Adrenal gland (tissue), 12 donors: Measurements from ENCODE around the gene HS3ST4. TPM values are rescaled to one million over a fixed set of nuclear protein-coding genes. Genes with fewer than 3 reads are reported as not detected.

Experiments
- DNase-seq, 7 donors: peaks; one replicate each; pipeline ENCODE4 v3.0.0-alpha.2; 2019 to 2020
- H3K27ac ChIP-seq, 5 donors: fragments of 200-600 bp; sonication (generic) in 4 of 5; 1 replicate in 3 of 5; 2 replicates in 2 of 5; pipeline versions ENCODE4 v1.5.1 to v1.8.0; 2016 to 2020; ENCODE audit warnings: mild to moderate bottlenecking in 1 of 5
- H3K27me3 ChIP-seq: fragments of 200-600 bp; 2 replicates; pipeline ENCODE4 v1.8.0; 2021
- H3K36me3 ChIP-seq, 2 donors: fragments of 200-600 bp; replicated peaks in 1 of 2; 1 replicate in 1 of 2; 2 replicates in 1 of 2; pipeline versions ENCODE4 v1.5.1 to v1.8.0; 2018 to 2022
- H3K4me1 ChIP-seq, 2 donors: fragments of 200-600 bp; replicated peaks in 1 of 2; 1 replicate in 1 of 2; 2 replicates in 1 of 2; pipeline versions ENCODE4 v1.5.1 to v1.8.0; 2018 to 2021
- H3K4me3 ChIP-seq, 4 donors: fragments of 200-600 bp; sonication (generic) in 3 of 4; one replicate each; pipeline ENCODE4 v1.5.1; 2016 to 2018
- H3K9me3 ChIP-seq, 3 donors: fragments of 200-600 bp; sonication (generic) in 1 of 3; replicated peaks in 1 of 3; 1 replicate in 2 of 3; 2 replicates in 1 of 3; pipeline versions ENCODE4 v1.5.1 to v1.8.0; 2016 to 2021
- CTCF ChIP-seq, 6 experiments: fragments of 450-650 bp in 4 of 6; fragments of 200-600 bp in 2 of 6; sonication (generic) in 1 of 6; IDR thresholded peaks; 1 replicate in 5 of 6; 2 replicates in 1 of 6; pipeline versions ENCODE4 v1.5.1 to v1.8.0; 2016 to 2021; ENCODE audit warnings: antibody characterized with exemption in 6 of 6, mild to moderate bottlenecking in 2 of 6, moderate library complexity in 1 of 6
- POLR2A ChIP-seq, 2 donors: fragments of 450-650 bp; IDR thresholded peaks; one replicate each; pipeline ENCODE4 v1.6.1; 2017; ENCODE audit warnings: antibody characterized with exemption in 2 of 2, mild to moderate bottlenecking in 2 of 2, moderate library complexity in 1 of 2
- whole genome bisulfite sequencing, 4 donors: extraction: QIAGEN DNeasy Blood & Tissue Kit in 2 of 4; methylation state at CpG; one replicate each; pipeline versions ENCODE4 v1.1.5 to v1.1.7; 2013 to 2017; 5-methylcytosine and 5-hydroxymethylcytosine counted together
- intact Hi-C, 2 donors: fragments of 100-400 bp; cut with DNase I; formaldehyde crosslinking; loops; one replicate each; pipeline versions ENCODE4 v1.14.1 to v1.15.0; 2022 to 2023
- polyA plus RNA-seq, 3 donors: library from polyadenylated mRNA; stranded (reverse); fragments of 200-250 nt in 2 of 3; fragments of 350-450 nt in 1 of 3; fragmentation: Illumina TruSeq in 1 of 3; extraction: RNeasy Lipid Tissue Mini Kit (QIAGEN cat#74804) in 1 of 3; gene quantifications; one replicate each; pipeline ENCODE4 v1.2.3, GENCODE V29; 2013 to 2014
- total RNA-seq, 9 donors: library from RNA; depleted of rRNA in 4 of 9; stranded (reverse); fragments of >200 nt in 4 of 9; fragments of 120-200 nt in 1 of 9; fragmentation: NEBNext Ultra II Directional in 1 of 9; extraction: Animal tissue kit (Norgen Biotek cat#: 25700) in 1 of 9; gene quantifications; one replicate each; pipeline versions ENCODE4 v1.1.0 to v1.2.4, GENCODE V29; 2013 to 2023
- donor health status: healthy with polysubstance abuse.
- donor health status: Bipolar disorder and iron deficiency.
- donor health status: DM: yes; HTN: yes; CAD: no.
- donor health status: DM: no; HTN: no; CAD: no.
- donor health status: DM: no; HTN: no; CAD: no.
- donor health status: DM: yes; HTN: yes; CAD: no.

Gene HS3ST4
- total and polyA plus RNA-seq, 12 donors = 0.06 to 0.18 (median 0.08) TPM; not detected in 9

GRCh38 chr16:25988882-25989281 lies 297.1 kb downstream of the HS3ST4 start:
- H3K36me3 ChIP-seq = no peaks in the 10 kb centered on the region
- no peak overlapping the region for H3K27ac ChIP-seq
- no peaks in the 10 kb centered on the region for H3K4me1 ChIP-seq
- WGBS, 4 donors = 67 to 73% (median 71%) methylated on average over 7 of the region's 7 CpGs
- no peaks in the 10 kb centered on the region for H3K27me3 ChIP-seq
- no peaks in the 10 kb centered on the region for H3K9me3 ChIP-seq
- no peak for DNase-seq
- no peak overlapping the region for H3K4me3 ChIP-seq
- intact Hi-C loops = no loop called here
- TF ChIP-seq POLR2A (IDR thresholded peaks at IDR 0.05) (no peak), CTCF (IDR thresholded peaks at IDR 0.05) (no peak)

GRCh38 chr16:25996052-25996451 lies 304.3 kb downstream of the HS3ST4 start:
- intact Hi-C loops = no loop called here
- 57 to 65% (median 61%) methylated on average over 2 of the region's 2 CpGs for WGBS, 4 donors
- Histone ChIP-seq H3K27ac (no peak overlapping the region), H3K4me1 (no peaks in the 10 kb centered on the region), H3K27me3 (no peaks in the 10 kb centered on the region), H3K4me3 (no peak overlapping the region), H3K36me3 (no peaks in the 10 kb centered on the region), H3K9me3 (no peaks in the 10 kb centered on the region)
- no peak for DNase-seq
- TF ChIP-seq POLR2A (IDR thresholded peaks at IDR 0.05) = no peak
- TF ChIP-seq CTCF (IDR thresholded peaks at IDR 0.05) = no peak

GRCh38 chr16:26005336-26005735 lies 313.6 kb downstream of the HS3ST4 start:
- Histone ChIP-seq H3K9me3 (no peaks in the 10 kb centered on the region), H3K4me1 (no peaks in the 10 kb centered on the region), H3K27ac (no peak overlapping the region), H3K4me3 (no peak overlapping the region), H3K36me3 (no peaks in the 10 kb centered on the region), H3K27me3 (no peaks in the 10 kb centered on the region)
- DNase-seq = no peak
- 60 to 65% (median 62%) methylated on average over 5 of the region's 5 CpGs for WGBS, 4 donors
- intact Hi-C loops = no loop called here
- TF ChIP-seq CTCF (IDR thresholded peaks at IDR 0.05) (no peak), POLR2A (IDR thresholded peaks at IDR 0.05) (no peak)

GRCh38 chr16:26012376-26012775 lies 320.6 kb downstream of the HS3ST4 start:
- H3K36me3 ChIP-seq = no peaks in the 10 kb centered on the region
- no peaks in the 10 kb centered on the region for H3K4me1 ChIP-seq
- H3K27me3 ChIP-seq = no peaks in the 10 kb centered on the region
- 70 to 96% (median 85%) methylated on average over 1 of the region's 1 CpG for WGBS, 4 donors
- H3K4me3 ChIP-seq = no peak overlapping the region
- no peak for DNase-seq
- no peak overlapping the region for H3K27ac ChIP-seq
- TF ChIP-seq POLR2A (IDR thresholded peaks at IDR 0.05) (no peak), CTCF (IDR thresholded peaks at IDR 0.05) (no peak)
- intact Hi-C loops = no loop called here
- H3K9me3 ChIP-seq = no peaks in the 10 kb centered on the region
